GM21619 (cell line): ENCODE data around the gene NEURL2.

Experiments
- ATAC-seq: cut with Tn5 transposase; IDR thresholded peaks from one replicate; pipeline ENCODE4 v1.9.1; 2021; ENCODE audit not compliant: unreplicated experiment

Gene NEURL2

GRCh38 chr20:45848421-45848820 lies 42.6 kb downstream of the NEURL2 start:
- no peak for ATAC-seq

DNA sequence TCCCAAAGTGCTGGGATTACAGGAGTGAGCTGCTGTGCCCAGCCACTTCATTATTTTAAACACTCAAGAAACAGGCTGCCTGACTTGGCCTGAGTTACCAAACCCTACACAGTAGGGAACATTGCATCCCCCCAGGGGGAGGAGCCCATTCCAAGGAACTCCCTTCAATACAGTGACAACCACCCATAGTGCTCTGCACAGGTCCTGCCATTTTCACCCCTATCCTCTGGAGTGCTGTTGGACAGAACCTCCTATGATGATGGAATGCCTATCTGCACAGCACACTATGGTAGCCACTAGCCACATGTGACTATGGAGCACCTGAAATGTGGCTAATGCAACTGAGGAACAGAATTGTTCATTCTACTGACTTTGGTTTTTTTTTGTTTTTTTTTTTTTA lies 45.6 kb downstream of the NEURL2 start:
- ATAC-seq, result no peak

- ATAC-seq, result no peak
These were observed 47.5 kb downstream of the NEURL2 start for GRCh38 chr20:45843506-45843905.

GRCh38 chr20:45842169-45842812 lies 48.7 kb downstream of the NEURL2 start:
- peak; percentile 65 for ATAC-seq

GRCh38 chr20:45841407-45842129 lies 49.4 kb downstream of the NEURL2 start:
- no peak for ATAC-seq

GRCh38 chr20:45840700-45841198 lies 50.3 kb downstream of the NEURL2 start:
- no peak for ATAC-seq
